ENCODE data around the gene TASOR2. TPM values are rescaled to one million over a fixed set of nuclear protein-coding genes. Genes with fewer than 3 reads are reported as not detected.

Gene TASOR2
- total RNA-seq: 83.7 and 87.6 TPM in 2 replicates

DNA sequence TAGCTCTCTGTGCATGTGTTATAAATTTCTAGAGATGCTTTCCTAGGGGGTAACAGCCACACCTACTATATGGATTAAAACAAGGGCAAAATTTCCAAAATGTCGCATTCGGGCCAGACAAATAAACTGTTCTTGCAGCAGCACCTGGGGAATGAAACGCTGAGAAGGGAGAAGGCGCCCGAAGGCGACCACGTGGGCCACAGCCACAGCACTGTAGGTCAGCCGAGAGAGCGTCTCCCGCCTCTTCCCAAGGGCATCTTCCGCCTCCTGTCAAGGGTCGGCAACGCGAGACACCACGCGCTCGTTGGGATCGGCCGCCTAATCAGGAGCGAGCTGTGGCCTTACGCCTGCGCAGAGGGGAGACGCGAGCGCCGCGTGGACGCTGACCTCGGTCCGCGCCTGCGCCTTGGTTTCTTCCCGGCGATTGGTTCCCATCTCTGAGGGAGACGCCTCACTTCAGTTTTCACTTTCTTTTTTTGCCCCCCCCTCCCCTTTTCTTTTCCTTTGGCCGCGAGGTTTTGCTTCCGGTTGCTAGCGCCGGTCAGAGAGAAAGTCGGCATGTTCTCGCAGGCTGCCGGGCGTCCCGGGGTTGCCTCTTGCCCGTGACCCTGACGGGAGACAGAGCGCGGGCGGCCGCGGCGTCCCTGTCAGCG, at the start of gene TASOR2:
Gene TASOR2 (plus strand): TSS at position 521 of the 653 bp plus-strand sequence. CDS start 35,805 bp downstream, outside the sequence.

DNA sequence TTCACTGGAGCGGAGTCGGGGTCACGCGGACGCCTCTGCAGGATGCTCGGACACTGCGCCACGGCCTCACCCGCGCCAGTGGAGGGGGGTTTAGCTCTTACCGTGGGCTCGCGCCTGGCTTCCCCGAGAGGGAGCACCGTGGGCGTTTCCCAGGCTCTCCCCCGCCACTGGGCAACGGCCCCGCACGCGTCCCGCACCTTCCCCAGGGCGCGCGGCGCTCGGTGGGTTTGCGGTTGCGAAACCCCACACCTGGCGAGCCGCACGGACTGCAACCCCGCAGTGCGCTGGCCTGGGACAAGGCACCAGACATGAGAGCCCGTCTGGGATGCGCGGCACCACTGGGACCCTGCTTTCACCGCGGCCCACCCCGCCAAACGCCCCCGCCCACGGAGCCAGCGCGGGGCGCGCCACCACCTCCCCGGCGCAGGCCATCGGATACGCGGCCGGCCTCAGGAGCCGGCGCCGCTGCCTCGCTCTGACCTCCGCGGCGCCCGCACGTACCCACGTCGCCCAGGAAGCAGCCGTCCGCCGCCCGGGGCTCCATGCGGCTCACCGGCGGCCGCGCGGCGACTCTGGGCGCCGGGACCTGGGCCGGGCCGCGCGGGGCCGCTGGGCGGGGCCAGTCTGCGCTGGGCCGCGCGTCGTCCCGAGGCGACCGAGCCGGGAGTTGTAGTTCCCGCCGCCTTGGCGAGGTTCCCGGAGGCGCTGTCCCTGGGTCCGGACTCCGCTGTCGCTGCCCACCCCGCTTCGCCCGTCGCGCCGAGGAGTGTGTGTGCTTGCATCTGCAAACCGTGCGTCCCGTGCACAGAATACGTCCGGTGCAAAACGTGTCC, 18.4 kb upstream of the TASOR2 start, which contains the start of gene ASB13:
Gene ASB13 (minus strand): TSS at position 588 of the 833 bp plus-strand sequence. CDS start 44 bp downstream, at position 544.

Other genes starting within 250 kb of the TASOR2 start
- gene CALML5, start 185.3 kb upstream of the TASOR2 start, total RNA-seq: not detected in 2 replicates
- not detected in 2 replicates for gene CALML3, start 159.9 kb upstream of the TASOR2 start, total RNA-seq
- gene ASB13, start 18.2 kb upstream of the TASOR2 start, total RNA-seq: 8.2 and 13.0 TPM in 2 replicates
- gene GDI2, start 128.6 kb downstream of the TASOR2 start, total RNA-seq: 449 and 598 TPM in 2 replicates
- 4.4 and 9.3 TPM in 2 replicates for gene ANKRD16, start 205.1 kb downstream of the TASOR2 start, total RNA-seq
- 117 and 120 TPM in 2 replicates for gene FBH1, start 205.4 kb downstream of the TASOR2 start, total RNA-seq

All from regular cardiac myocyte (primary cell).